IPS DF 6.9 (cell line): ENCODE results near the gene NINL.
"Not testable (repeated sequence)": the region's sequence is repeated elsewhere in the genome, so short reads cannot be mapped to it uniquely, and the experiment has no call there.

ENCODE experiments used
- DNase-seq: peaks from one replicate; pipeline ENCODE4 v3.0.0-alpha.2; 2013; ENCODE audit warnings: low read depth, low spot score
- H3K27ac ChIP-seq: one replicate; pipeline ENCODE4 v1.5.1; 2013; ENCODE audit warnings: low read length, control low read depth
- H3K27me3 ChIP-seq: 2 replicates; pipeline ENCODE4 v1.6.1; 2013; ENCODE audit warnings: mild to moderate bottlenecking, low read length; ENCODE audit not compliant: control insufficient read depth, insufficient read depth
- H3K36me3 ChIP-seq: 2 replicates; pipeline ENCODE4 v1.6.1; 2013; ENCODE audit warnings: low read length; ENCODE audit not compliant: control insufficient read depth, insufficient read depth
- H3K4me1 ChIP-seq: 2 replicates; pipeline ENCODE4 v1.6.1; 2013; ENCODE audit warnings: low read length; ENCODE audit not compliant: control insufficient read depth, insufficient read depth
- H3K4me3 ChIP-seq: 2 replicates; pipeline ENCODE4 v1.5.1; 2013; ENCODE audit warnings: mild to moderate bottlenecking, low read length
- H3K9me3 ChIP-seq: 2 replicates; pipeline ENCODE4 v1.6.1; 2013; ENCODE audit warnings: low read length, inconsistent platforms; ENCODE audit not compliant: control insufficient read depth, insufficient read depth
- WGBS: extraction: QIAGEN DNeasy Blood & Tissue Kit; methylation state at CpG from one replicate; pipeline ENCODE4 v1.1.7; 2013; ENCODE audit warnings: mixed read lengths, missing lambda C conversion rate; ENCODE audit not compliant: insufficient read length, insufficient coverage; 5-methylcytosine and 5-hydroxymethylcytosine counted together

Gene NINL

GRCh38 chr20:25592135-25592852 lies 7.0 kb upstream of the NINL start:
- Histone ChIP-seq H3K36me3 (no peaks in the 10 kb centered on the region), H3K4me1 (no peaks in the 10 kb centered on the region), H3K27me3 (no peaks in the 10 kb centered on the region), H3K4me3 (no peak overlapping the region), H3K27ac (no peak overlapping the region), H3K9me3 (no peaks in the 10 kb centered on the region)
- no CpG with 5 or more reads among the region's 9 CpGs for WGBS
- no peak for DNase-seq

- H3K4me3 ChIP-seq, H3K4me1 ChIP-seq, H3K27ac ChIP-seq, H3K9me3 ChIP-seq, H3K27me3 ChIP-seq, DNase-seq, H3K36me3 ChIP-seq: not testable (repeated sequence)
- WGBS = no CpG with 5 or more reads among the region's 4 CpGs
Observed at GRCh38 chr20:25590778-25591177, 5.4 kb upstream of the NINL start.

- H3K27me3 ChIP-seq = no peaks in the 10 kb centered on the region
- H3K9me3 ChIP-seq = no peaks in the 10 kb centered on the region
- no peaks in the 10 kb centered on the region for H3K36me3 ChIP-seq
- H3K4me3 ChIP-seq = no peak overlapping the region
- no peak for DNase-seq
- no peaks in the 10 kb centered on the region for H3K4me1 ChIP-seq
- H3K27ac ChIP-seq = no peak overlapping the region
- no CpG with 5 or more reads among the region's 7 CpGs for WGBS
Observed at GRCh38 chr20:25588491-25588890, 3.2 kb upstream of the NINL start.

- no peaks in the 10 kb centered on the region for H3K27me3 ChIP-seq
- no peaks in the 10 kb centered on the region for H3K36me3 ChIP-seq
- no CpG with 5 or more reads among the region's 5 CpGs for WGBS
- DNase-seq = no peak
- no peak overlapping the region for H3K27ac ChIP-seq
- H3K4me3 ChIP-seq = no peak overlapping the region
- H3K9me3 ChIP-seq = no peaks in the 10 kb centered on the region
- no peaks in the 10 kb centered on the region for H3K4me1 ChIP-seq
Observed at GRCh38 chr20:25587536-25587935, 2.2 kb upstream of the NINL start.

GRCh38 chr20:25586877-25587276 lies 1.5 kb upstream of the NINL start:
- no peaks in the 10 kb centered on the region for H3K27me3 ChIP-seq
- H3K4me1 ChIP-seq = no peaks in the 10 kb centered on the region
- WGBS = no CpG with 5 or more reads among the region's 11 CpGs
- H3K27ac ChIP-seq = no peak overlapping the region
- no peaks in the 10 kb centered on the region for H3K36me3 ChIP-seq
- H3K4me3 ChIP-seq = no peak overlapping the region
- no peaks in the 10 kb centered on the region for H3K9me3 ChIP-seq
- no peak for DNase-seq

GRCh38 chr20:25583607-25584006 lies 1.7 kb downstream of the NINL start:
- not testable (repeated sequence) for H3K4me3 ChIP-seq, H3K36me3 ChIP-seq, DNase-seq, H3K9me3 ChIP-seq, H3K27me3 ChIP-seq, H3K27ac ChIP-seq, H3K4me1 ChIP-seq
- WGBS = no CpG with 5 or more reads among the region's 7 CpGs

- no CpG with 5 or more reads among the region's 4 CpGs for WGBS
- H3K4me1 ChIP-seq = peaks cover 6% of the 10 kb centered on the region
- H3K36me3 ChIP-seq = peaks cover 2% of the 10 kb centered on the region; the same call in 1 of the 2 replicates
- no peaks in the 10 kb centered on the region for H3K9me3 ChIP-seq
- H3K27ac ChIP-seq = no peak overlapping the region
- no peaks in the 10 kb centered on the region for H3K27me3 ChIP-seq
- H3K4me3 ChIP-seq = no peak overlapping the region
- no peak for DNase-seq
Observed at GRCh38 chr20:25580711-25581110, 4.6 kb downstream of the NINL start.

GRCh38 chr20:25579081-25579770 lies 6.1 kb downstream of the NINL start:
- no CpG with 5 or more reads among the region's 11 CpGs for WGBS
- Histone ChIP-seq H3K4me3 (no peak overlapping the region), H3K27ac (no peak overlapping the region), H3K9me3 (no peaks in the 10 kb centered on the region), H3K27me3 (no peaks in the 10 kb centered on the region), H3K4me1 (peaks cover 6% of the 10 kb centered on the region), H3K36me3 (peaks cover 2% of the 10 kb centered on the region; the same call in 1 of the 2 replicates)
- no peak for DNase-seq

GRCh38 chr20:25576783-25577530 lies 8.4 kb downstream of the NINL start:
- Histone ChIP-seq H3K9me3 (no peaks in the 10 kb centered on the region), H3K4me3 (no peak overlapping the region), H3K4me1 (peaks cover 6% of the 10 kb centered on the region), H3K27ac (no peak overlapping the region), H3K36me3 (peaks cover 2% of the 10 kb centered on the region; the same call in 1 of the 2 replicates), H3K27me3 (no peaks in the 10 kb centered on the region)
- no CpG with 5 or more reads among the region's 16 CpGs for WGBS
- DNase-seq = no peak

- WGBS = no CpG with 5 or more reads among the region's 3 CpGs
- H3K4me1 ChIP-seq = peaks cover 4% of the 10 kb centered on the region
- H3K27ac ChIP-seq = no peak overlapping the region
- H3K4me3 ChIP-seq = no peak overlapping the region
- H3K27me3 ChIP-seq = no peaks in the 10 kb centered on the region
- no peaks in the 10 kb centered on the region for H3K9me3 ChIP-seq
- peaks cover 2% of the 10 kb centered on the region; the same call in 1 of the 2 replicates for H3K36me3 ChIP-seq
- DNase-seq = no peak
Observed at GRCh38 chr20:25574411-25574810, 10.9 kb downstream of the NINL start.
